Neural cell (in vitro differentiated cells): ENCODE data around the gene ABCC9. TPM values are rescaled to one million over a fixed set of nuclear protein-coding genes. Genes with fewer than 3 reads are reported as not detected.

Experiments used
- H2AFZ ChIP-seq: fragments of 200-600, 300-800 bp; sonication (generic), shearing (Covaris generic); 2 replicates; pipeline ENCODE4 v1.6.0; 2014; ENCODE audit warnings: low read depth, mild to moderate bottlenecking, antibody characterized with exemption, low read length, moderate library complexity
- H3F3A ChIP-seq: fragments of 200-600 bp; shearing (Covaris generic); 2 replicates; pipeline ENCODE4 v1.6.1; 2016; ENCODE audit warnings: mild to moderate bottlenecking, moderate library complexity, mixed read lengths, antibody characterized with exemption, low read length; ENCODE audit not compliant: insufficient read depth, poor library complexity, severe bottlenecking
- H3K27ac ChIP-seq: fragments of 200-600, 300-800 bp; sonication (generic), shearing (Covaris generic); 2 replicates; pipeline ENCODE4 v1.5.1; 2014; ENCODE audit warnings: mild to moderate bottlenecking, low read length, moderate library complexity
- H3K27me3 ChIP-seq: fragments of 300-800, 200-600 bp; sonication (generic), shearing (Covaris generic); 2 replicates; pipeline ENCODE4 v1.6.0; 2014; ENCODE audit warnings: mild to moderate bottlenecking, low read depth, low read length, moderate library complexity; ENCODE audit not compliant: insufficient read depth
- H3K36me3 ChIP-seq: fragments of 300-800, 200-600 bp; sonication (generic), shearing (Covaris generic); 2 replicates; pipeline ENCODE4 v1.5.1; 2014; ENCODE audit warnings: mild to moderate bottlenecking, antibody characterized with exemption, low read length, moderate library complexity; ENCODE audit not compliant: insufficient read depth
- H3K4me2 ChIP-seq: fragments of 300-800, 200-600 bp; sonication (generic), shearing (Covaris generic); 2 replicates; pipeline ENCODE4 v1.6.0; 2014; ENCODE audit warnings: mild to moderate bottlenecking, low read length
- H3K4me3 ChIP-seq: fragments of 300-800, 200-600 bp; sonication (generic), shearing (Covaris generic); 2 replicates; pipeline ENCODE4 v1.5.1; 2014; ENCODE audit warnings: mild to moderate bottlenecking, low read length, moderate library complexity
- H3K79me2 ChIP-seq: fragments of 200-600 bp; shearing (Covaris generic); replicated peaks from 2 replicates; pipeline ENCODE4 v1.6.0; 2014; ENCODE audit warnings: mild to moderate bottlenecking, low read length, moderate library complexity; ENCODE audit not compliant: insufficient read depth
- H3K9ac ChIP-seq: fragments of 300-800, 200-600 bp; sonication (generic), shearing (Covaris generic); 2 replicates; pipeline ENCODE4 v1.6.1; 2016; ENCODE audit warnings: mild to moderate bottlenecking, low read length, mixed read lengths
- H3K9me2 ChIP-seq: fragments of 200-600 bp; shearing (Covaris generic); 2 replicates; pipeline ENCODE4 v1.6.1; 2016; ENCODE audit warnings: mild to moderate bottlenecking, low read length, mixed read lengths; ENCODE audit not compliant: insufficient read depth
- H3K9me3 ChIP-seq: fragments of 200-600, 300-800 bp; sonication (generic), shearing (Covaris generic); 2 replicates; pipeline ENCODE4 v1.6.1; 2016; ENCODE audit warnings: mild to moderate bottlenecking, mixed run types, low read length, moderate library complexity, mixed read lengths
- H4K20me1 ChIP-seq: fragments of 200-600 bp; shearing (Covaris generic); 2 replicates; pipeline ENCODE4 v1.6.1; 2016; ENCODE audit warnings: mild to moderate bottlenecking, mixed run types; ENCODE audit not compliant: insufficient read depth
- EP300 ChIP-seq: fragments of 450-650 bp; conservative IDR thresholded peaks from 2 replicates; pipeline ENCODE4 v1.6.1; 2014; ENCODE audit warnings: antibody characterized with exemption, mild to moderate bottlenecking, moderate library complexity; ENCODE audit not compliant: poor library complexity, severe bottlenecking
- EZH2 ChIP-seq: fragments of 200-600, 300-800 bp; shearing (Covaris generic), sonication (generic); IDR thresholded peaks from 2 replicates; pipeline ENCODE4 v1.6.1; 2014; ENCODE audit warnings: antibody characterized with exemption, low read length, borderline replicate concordance, mild to moderate bottlenecking; ENCODE audit not compliant: insufficient read depth, poor library complexity, severe bottlenecking
- MXI1 ChIP-seq: fragments of 450-650 bp; conservative IDR thresholded peaks from 2 replicates; pipeline ENCODE4 v1.6.1; 2014; ENCODE audit warnings: antibody characterized with exemption, mild to moderate bottlenecking; ENCODE audit not compliant: poor library complexity, severe bottlenecking
- POLR2AphosphoS5 ChIP-seq: IDR thresholded peaks from 2 replicates; pipeline ENCODE4 v1.6.1; 2012
- RAD21 ChIP-seq: fragments of 450-650 bp; conservative IDR thresholded peaks from 2 replicates; pipeline ENCODE4 v1.6.1; 2014; ENCODE audit warnings: antibody characterized with exemption, mild to moderate bottlenecking, moderate library complexity
- SMC3 ChIP-seq: fragments of 450-650 bp; conservative IDR thresholded peaks from 2 replicates; pipeline ENCODE4 v1.6.1; 2014; ENCODE audit warnings: antibody characterized with exemption, mild to moderate bottlenecking, moderate library complexity; ENCODE audit not compliant: poor library complexity
- TAF1 ChIP-seq: IDR thresholded peaks from 2 replicates; pipeline ENCODE4 v1.6.1; 2012; ENCODE audit warnings: low read depth
- polyA plus RNA-seq: library from polyadenylated mRNA; depleted of rRNA; stranded (reverse); fragments of >200 nt; gene quantifications from 2 replicates; pipeline ENCODE4 v1.2.3, GENCODE V29; 2014
- TF ChIP-seq, protein P1 (sequence below): IDR thresholded peaks from 2 replicates; pipeline ENCODE4 v1.6.1; 2012; ENCODE audit warnings: borderline replicate concordance
- TF ChIP-seq, protein P2 (sequence below): fragments of 450-650 bp; IDR thresholded peaks from 2 replicates; pipeline ENCODE4 v1.5.1; 2014; ENCODE audit warnings: antibody characterized with exemption, mild to moderate bottlenecking, moderate library complexity; ENCODE audit not compliant: poor library complexity, severe bottlenecking

Gene ABCC9
- polyA plus RNA-seq, 1 donor from 2014 or later, result 0.32 TPM

DNA sequence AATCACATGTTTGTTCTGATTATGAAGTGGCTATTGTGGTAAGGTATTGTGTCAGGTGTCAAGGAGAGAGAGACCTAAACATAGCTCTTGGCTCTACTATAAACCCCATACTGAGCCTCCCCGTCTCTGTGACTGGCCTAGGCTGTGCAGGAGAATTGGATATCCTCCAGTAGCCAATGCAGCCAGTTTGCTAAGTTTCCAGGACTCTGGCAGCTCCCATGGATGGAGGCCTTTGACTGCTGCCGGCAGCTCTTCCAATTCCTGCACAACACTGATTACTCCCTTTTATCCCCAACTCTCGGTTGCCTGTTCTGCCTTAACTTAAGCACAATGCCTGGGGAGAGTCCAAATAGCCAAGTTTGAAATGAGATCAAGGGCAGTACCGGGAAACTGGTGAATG lies 59.3 kb downstream of the ABCC9 start:
- TF ChIP-seq RAD21 (no peak), EZH2 (no peak), TAF1 (no peak), SMC3 (no peak), POLR2AphosphoS5 (no peak), MXI1 (no peak), EP300 (no peak)
- TF ChIP-seq, protein P1, sequence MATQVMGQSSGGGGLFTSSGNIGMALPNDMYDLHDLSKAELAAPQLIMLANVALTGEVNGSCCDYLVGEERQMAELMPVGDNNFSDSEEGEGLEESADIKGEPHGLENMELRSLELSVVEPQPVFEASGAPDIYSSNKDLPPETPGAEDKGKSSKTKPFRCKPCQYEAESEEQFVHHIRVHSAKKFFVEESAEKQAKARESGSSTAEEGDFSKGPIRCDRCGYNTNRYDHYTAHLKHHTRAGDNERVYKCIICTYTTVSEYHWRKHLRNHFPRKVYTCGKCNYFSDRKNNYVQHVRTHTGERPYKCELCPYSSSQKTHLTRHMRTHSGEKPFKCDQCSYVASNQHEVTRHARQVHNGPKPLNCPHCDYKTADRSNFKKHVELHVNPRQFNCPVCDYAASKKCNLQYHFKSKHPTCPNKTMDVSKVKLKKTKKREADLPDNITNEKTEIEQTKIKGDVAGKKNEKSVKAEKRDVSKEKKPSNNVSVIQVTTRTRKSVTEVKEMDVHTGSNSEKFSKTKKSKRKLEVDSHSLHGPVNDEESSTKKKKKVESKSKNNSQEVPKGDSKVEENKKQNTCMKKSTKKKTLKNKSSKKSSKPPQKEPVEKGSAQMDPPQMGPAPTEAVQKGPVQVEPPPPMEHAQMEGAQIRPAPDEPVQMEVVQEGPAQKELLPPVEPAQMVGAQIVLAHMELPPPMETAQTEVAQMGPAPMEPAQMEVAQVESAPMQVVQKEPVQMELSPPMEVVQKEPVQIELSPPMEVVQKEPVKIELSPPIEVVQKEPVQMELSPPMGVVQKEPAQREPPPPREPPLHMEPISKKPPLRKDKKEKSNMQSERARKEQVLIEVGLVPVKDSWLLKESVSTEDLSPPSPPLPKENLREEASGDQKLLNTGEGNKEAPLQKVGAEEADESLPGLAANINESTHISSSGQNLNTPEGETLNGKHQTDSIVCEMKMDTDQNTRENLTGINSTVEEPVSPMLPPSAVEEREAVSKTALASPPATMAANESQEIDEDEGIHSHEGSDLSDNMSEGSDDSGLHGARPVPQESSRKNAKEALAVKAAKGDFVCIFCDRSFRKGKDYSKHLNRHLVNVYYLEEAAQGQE, result no peak
- TF ChIP-seq, protein P2, sequence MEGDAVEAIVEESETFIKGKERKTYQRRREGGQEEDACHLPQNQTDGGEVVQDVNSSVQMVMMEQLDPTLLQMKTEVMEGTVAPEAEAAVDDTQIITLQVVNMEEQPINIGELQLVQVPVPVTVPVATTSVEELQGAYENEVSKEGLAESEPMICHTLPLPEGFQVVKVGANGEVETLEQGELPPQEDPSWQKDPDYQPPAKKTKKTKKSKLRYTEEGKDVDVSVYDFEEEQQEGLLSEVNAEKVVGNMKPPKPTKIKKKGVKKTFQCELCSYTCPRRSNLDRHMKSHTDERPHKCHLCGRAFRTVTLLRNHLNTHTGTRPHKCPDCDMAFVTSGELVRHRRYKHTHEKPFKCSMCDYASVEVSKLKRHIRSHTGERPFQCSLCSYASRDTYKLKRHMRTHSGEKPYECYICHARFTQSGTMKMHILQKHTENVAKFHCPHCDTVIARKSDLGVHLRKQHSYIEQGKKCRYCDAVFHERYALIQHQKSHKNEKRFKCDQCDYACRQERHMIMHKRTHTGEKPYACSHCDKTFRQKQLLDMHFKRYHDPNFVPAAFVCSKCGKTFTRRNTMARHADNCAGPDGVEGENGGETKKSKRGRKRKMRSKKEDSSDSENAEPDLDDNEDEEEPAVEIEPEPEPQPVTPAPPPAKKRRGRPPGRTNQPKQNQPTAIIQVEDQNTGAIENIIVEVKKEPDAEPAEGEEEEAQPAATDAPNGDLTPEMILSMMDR, result no peak
- H3K79me2 ChIP-seq, result no peaks in the 10 kb centered on the region
- H2AFZ ChIP-seq, result no peak overlapping the region
- H3K4me3 ChIP-seq, result no peak overlapping the region
- H3K4me2 ChIP-seq, result no peak overlapping the region
- no peaks in the 10 kb centered on the region for H3K9me3 ChIP-seq
- no peaks in the 10 kb centered on the region for H3F3A ChIP-seq
- no peaks in the 10 kb centered on the region for H3K27me3 ChIP-seq
- H3K27ac ChIP-seq, result no peak overlapping the region
- H3K9ac ChIP-seq, result no peak overlapping the region
- H3K9me2 ChIP-seq, result no peaks in the 10 kb centered on the region
- no peaks in the 10 kb centered on the region for H3K36me3 ChIP-seq
- H4K20me1 ChIP-seq, result no peaks in the 10 kb centered on the region

DNA sequence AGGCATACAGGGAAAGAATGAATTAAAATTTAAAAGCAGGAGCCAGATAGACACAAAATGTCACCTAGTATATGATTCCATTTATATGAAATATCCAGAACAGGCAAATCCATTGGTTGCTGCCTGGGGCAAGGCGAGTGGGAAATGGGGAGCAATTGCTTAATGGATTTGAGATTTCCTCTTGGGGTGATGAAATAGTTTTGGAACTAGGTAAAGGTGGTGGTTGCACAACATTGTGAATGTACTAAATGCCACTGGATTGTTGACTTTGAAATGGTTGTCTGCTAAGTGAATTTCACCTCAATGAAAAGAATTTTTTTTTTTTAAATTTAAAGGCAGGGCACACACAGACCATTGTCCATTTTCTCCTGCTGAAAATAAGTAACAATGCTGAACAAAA lies 61.9 kb downstream of the ABCC9 start:
- Histone ChIP-seq H4K20me1 (no peaks in the 10 kb centered on the region), H3K9me2 (no peaks in the 10 kb centered on the region), H3K4me3 (no peak overlapping the region), H3K9me3 (no peaks in the 10 kb centered on the region), H3K9ac (no peak overlapping the region), H3F3A (no peaks in the 10 kb centered on the region), H3K27me3 (no peaks in the 10 kb centered on the region), H3K79me2 (no peaks in the 10 kb centered on the region), H3K4me2 (no peak overlapping the region), H2AFZ (no peak overlapping the region), H3K27ac (no peak overlapping the region), H3K36me3 (no peaks in the 10 kb centered on the region)
- TF ChIP-seq EZH2, result no peak
- TF ChIP-seq, protein P2, result no peak
- TF ChIP-seq, protein P1, result no peak
- TF ChIP-seq TAF1, result no peak
- TF ChIP-seq POLR2AphosphoS5, result no peak
- TF ChIP-seq RAD21, result no peak
- no peak for TF ChIP-seq EP300
- TF ChIP-seq MXI1, result no peak
